HG02981 (cell line): Measurements from ENCODE around the gene MSGN1.

Experiments
- ATAC-seq: cut with Tn5 transposase; IDR thresholded peaks from one replicate; pipeline ENCODE4 v1.9.1; 2021; ENCODE audit warnings: mild to moderate bottlenecking, moderate library complexity; ENCODE audit not compliant: unreplicated experiment

Gene MSGN1

GRCh38 chr2:17816396-17817245, at the start of gene MSGN1:
MSGN1 (plus strand) TSS chr2:17816460; CDS start chr2:17816519, 59 bp downstream.
- no peak for ATAC-seq

- ATAC-seq: no peak
Observed at GRCh38 chr2:17768894-17769293, 47.4 kb upstream of the MSGN1 start.

GRCh38 chr2:17771956-17772355, 44.3 kb upstream of the MSGN1 start:
- no peak for ATAC-seq

GRCh38 chr2:17772532-17772931, 43.7 kb upstream of the MSGN1 start:
- ATAC-seq: no peak

- ATAC-seq: no peak
Observed at GRCh38 chr2:17780546-17780945, 35.7 kb upstream of the MSGN1 start.

- ATAC-seq: no peak
Observed at GRCh38 chr2:17781482-17781881, 34.8 kb upstream of the MSGN1 start.

- ATAC-seq: no peak
Observed at GRCh38 chr2:17786727-17787126, 29.5 kb upstream of the MSGN1 start.

GRCh38 chr2:17788773-17789172, 27.5 kb upstream of the MSGN1 start:
- ATAC-seq: no peak

GRCh38 chr2:17790536-17790935, 25.7 kb upstream of the MSGN1 start:
- no peak for ATAC-seq

- ATAC-seq: no peak
Observed at GRCh38 chr2:17791121-17791816, 25.0 kb upstream of the MSGN1 start.

- no peak for ATAC-seq
Observed at GRCh38 chr2:17791817-17792130, 24.5 kb upstream of the MSGN1 start.

- no peak for ATAC-seq
Observed at GRCh38 chr2:17792515-17792914, 23.7 kb upstream of the MSGN1 start.

- ATAC-seq: no peak
Observed at GRCh38 chr2:17793296-17793695, 23.0 kb upstream of the MSGN1 start.

GRCh38 chr2:17793803-17794354, 22.4 kb upstream of the MSGN1 start:
- ATAC-seq: no peak

GRCh38 chr2:17795309-17795708, 21.0 kb upstream of the MSGN1 start:
- no peak for ATAC-seq

- ATAC-seq: no peak
Observed at GRCh38 chr2:17798338-17798737, 17.9 kb upstream of the MSGN1 start.

- no peak for ATAC-seq
Observed at GRCh38 chr2:17799301-17800120, 16.7 kb upstream of the MSGN1 start.

- ATAC-seq: no peak
Observed at GRCh38 chr2:17800219-17800618, 16.0 kb upstream of the MSGN1 start.

GRCh38 chr2:17800693-17801458, 15.4 kb upstream of the MSGN1 start:
- ATAC-seq: no peak

- ATAC-seq: no peak
Observed at GRCh38 chr2:17803497-17803896, 12.8 kb upstream of the MSGN1 start.

GRCh38 chr2:17804358-17804757, 11.9 kb upstream of the MSGN1 start:
- peak; percentile 53 for ATAC-seq
